IMR-90 (cell line): Measurements from ENCODE around the gene AKAP12. TPM values are rescaled to one million over a fixed set of nuclear protein-coding genes. Genes with fewer than 3 reads are reported as not detected.

Experiments used
- ATAC-seq: fragments of 200-7000 bp; cut with Tn5 transposase; 2 replicates; pipeline ENCODE4 v1.9.1; 2020; ENCODE audit warnings: low read depth, mild to moderate bottlenecking, moderate library complexity
- BruUV-seq: library from RNA; stranded (reverse); fragments of 400-500 nt; replicated peaks from 2 replicates; lab custom pipeline; 2021; lab: Mats Ljungman, UMichigan
- CTCF ChIA-PET: fragments of 300-600 bp; formaldehyde crosslinking; extraction: SDS; loops from one replicate; lab custom pipeline; 2021; ENCODE audit warnings: antibody characterized with exemption; lab: Yijun Ruan, JAX
- POLR2A ChIA-PET: fragments of 300-600 bp; sonication (Branson Sonifier 250); formaldehyde crosslinking; loops from one replicate; lab custom pipeline; 2022; ENCODE audit warnings: antibody characterized with exemption; ENCODE audit not compliant: unreplicated experiment; lab: Charles Lee
- DNase-seq: peaks from one replicate; pipeline ENCODE4 v3.0.0; 2013
- H2AFZ ChIP-seq: replicated peaks from 2 replicates; pipeline ENCODE3; 2013; ENCODE audit warnings: low read length, mild to moderate bottlenecking; ENCODE audit not compliant: poor library complexity
- H2AK5ac ChIP-seq: 2 replicates; pipeline ENCODE4 v1.6.1; 2013; ENCODE audit warnings: low read depth, low read length, inconsistent platforms
- H2AK9ac ChIP-seq: replicated peaks from 2 replicates; pipeline ENCODE3; 2013; ENCODE audit warnings: mild to moderate bottlenecking, low read depth, low read length, moderate library complexity; ENCODE audit not compliant: poor library complexity
- H2BK120ac ChIP-seq: 2 replicates; pipeline ENCODE4 v1.6.1; 2013; ENCODE audit warnings: low read depth, low read length, inconsistent platforms
- H2BK15ac ChIP-seq: 3 replicates; pipeline ENCODE4 v1.6.1; 2013; ENCODE audit warnings: low read depth, low read length, inconsistent platforms
- H2BK20ac ChIP-seq: 2 replicates; pipeline ENCODE4 v1.6.1; 2013; ENCODE audit warnings: low read depth, mild to moderate bottlenecking, inconsistent platforms, low read length, moderate library complexity
- H2BK5ac ChIP-seq: 2 replicates; pipeline ENCODE4 v1.6.1; 2013; ENCODE audit warnings: mild to moderate bottlenecking, low read depth, low read length, inconsistent platforms; ENCODE audit not compliant: poor library complexity, severe bottlenecking
- H3K14ac ChIP-seq: replicated peaks from 2 replicates; pipeline ENCODE4 v1.6.1; 2013; ENCODE audit warnings: low read depth, low read length, inconsistent platforms
- H3K18ac ChIP-seq: 2 replicates; pipeline ENCODE4 v1.6.1; 2013; ENCODE audit warnings: low read depth, low read length, control low read depth
- H3K23ac ChIP-seq: 2 replicates; pipeline ENCODE4 v1.6.1; 2013; ENCODE audit warnings: low read depth, low read length, inconsistent platforms
- H3K27ac ChIP-seq: 2 replicates; pipeline ENCODE4 v1.5.1; 2013; ENCODE audit warnings: mild to moderate bottlenecking, control low read depth, low read length; ENCODE audit not compliant: insufficient read depth
- H3K27me3 ChIP-seq: 2 replicates; pipeline ENCODE4 v1.6.1; 2013; ENCODE audit warnings: low read length; ENCODE audit not compliant: control insufficient read depth, insufficient read depth
- H3K36me3 ChIP-seq: 2 replicates; pipeline ENCODE4 v1.6.1; 2013; ENCODE audit warnings: low read length, mixed read lengths; ENCODE audit not compliant: control insufficient read depth, insufficient read depth
- H3K4ac ChIP-seq: 2 replicates; pipeline ENCODE4 v1.6.1; 2013; ENCODE audit warnings: low read depth, low read length, inconsistent platforms
- H3K4me1 ChIP-seq: 2 replicates; pipeline ENCODE4 v1.6.1; 2013; ENCODE audit warnings: low read length, mixed read lengths; ENCODE audit not compliant: control insufficient read depth, insufficient read depth
- H3K4me2 ChIP-seq: 2 replicates; pipeline ENCODE4 v1.6.1; 2013; ENCODE audit warnings: low read depth, mild to moderate bottlenecking, control low read depth, low read length, moderate library complexity
- H3K4me3 ChIP-seq: 2 replicates; pipeline ENCODE4 v1.5.1; 2013; ENCODE audit warnings: low read depth, mild to moderate bottlenecking, control low read depth, low read length, moderate library complexity; ENCODE audit not compliant: insufficient read depth
- H3K56ac ChIP-seq: 2 replicates; pipeline ENCODE4 v1.6.1; 2013; ENCODE audit warnings: low read length, inconsistent platforms; ENCODE audit not compliant: insufficient read depth; ENCODE audit errors: extremely low read depth
- H3K79me1 ChIP-seq, 2 experiments: 2 replicates each; pipeline ENCODE4 v1.6.1; 2013; ENCODE audit warnings: low read length in 2 of 2, inconsistent platforms in 1 of 2, low read depth in 1 of 2
- H3K9ac ChIP-seq: 2 replicates; pipeline ENCODE4 v1.6.1; 2013; ENCODE audit warnings: low read depth, low read length, control low read depth
- H3K9me1 ChIP-seq: 2 replicates; pipeline ENCODE4 v1.6.1; 2013; ENCODE audit warnings: low read length, inconsistent platforms; ENCODE audit not compliant: insufficient read depth
- H3K9me3 ChIP-seq: 2 replicates; pipeline ENCODE4 v1.6.1; 2013; ENCODE audit warnings: low read length; ENCODE audit not compliant: control insufficient read depth, insufficient read depth
- H4K20me1 ChIP-seq: 2 replicates; pipeline ENCODE4 v1.6.1; 2013; ENCODE audit warnings: low read length, inconsistent platforms; ENCODE audit not compliant: insufficient read depth
- H4K5ac ChIP-seq: 2 replicates; pipeline ENCODE4 v1.6.1; 2013; ENCODE audit warnings: mild to moderate bottlenecking, low read depth, low read length, control low read depth
- H4K8ac ChIP-seq, 2 experiments: 2 replicates each; pipeline ENCODE4 v1.6.1; 2013; ENCODE audit warnings: low read depth in 2 of 2, low read length in 2 of 2, control low read depth in 1 of 2, inconsistent platforms in 1 of 2
- H4K91ac ChIP-seq: 2 replicates; pipeline ENCODE4 v1.6.1; 2013; ENCODE audit warnings: low read depth, low read length, inconsistent platforms; ENCODE audit not compliant: insufficient read depth
- ELK1 ChIP-seq: fragments of 150-350 bp; IDR thresholded peaks from 2 replicates; pipeline ENCODE4 v1.6.1; 2016; ENCODE audit warnings: low read depth, mild to moderate bottlenecking, low read length, moderate library complexity, borderline replicate concordance
- WGBS, 2 experiments: methylation state at CpG; one replicate each; pipeline versions ENCODE4 v1.1.5 to v1.1.7; 2013; ENCODE audit warnings: missing lambda C conversion rate in 2 of 2; ENCODE audit not compliant: insufficient read length in 1 of 2; ENCODE audit errors: extremely low coverage in 2 of 2; 5-methylcytosine and 5-hydroxymethylcytosine counted together
- dilution Hi-C: fragments of 300-500 bp; cut with HindIII; formaldehyde crosslinking; loops from one replicate; pipeline ENCODE4 v1.14.3; 2018; ENCODE audit warnings: low sequenced_read_pairs; ENCODE audit not compliant: unreplicated experiment
- in situ Hi-C: fragments of 300-500 bp; cut with MboI; formaldehyde crosslinking; loops from 3 replicates; pipeline ENCODE4 v1.14.3; 2019; ENCODE audit warnings: low sequenced_read_pairs, inconsistent platforms, mixed read lengths
- intact Hi-C: fragments of 100-400 bp; cut with micrococcal nuclease; formaldehyde crosslinking; loops from 2 replicates; pipeline ENCODE4 v1.10.0; 2022
- polyA plus RNA-seq, 3 experiments: library from polyadenylated mRNA; depleted of rRNA; stranded (reverse); fragments of >200 nt; gene quantifications; 2 replicates each; pipeline ENCODE4 v1.2.3, GENCODE V29; 2012; ENCODE audit warnings: low replicate concordance in 1 of 3
- total RNA-seq: library from RNA; depleted of rRNA; stranded (reverse); fragments of >200 nt; gene quantifications from 2 replicates; pipeline ENCODE4 v1.2.3, GENCODE V29; 2012

The AKAP12 gene
- total and polyA plus RNA-seq, 2 of the 4 experiments (the other 2 are of a cell fraction) = 56.0 to 118 TPM

- in situ Hi-C loops (no loop called here), intact Hi-C loops (no loop called here), dilution Hi-C loops (no loop called here)
- H3K79me1 ChIP-seq = no peaks in the 10 kb centered on the region
- no peak for TF ChIP-seq ELK1
- CTCF ChIA-PET = no interaction called here
- H3K18ac ChIP-seq = no peak overlapping the region
- no peak overlapping the region for H2BK5ac ChIP-seq
- no TSS peak for BruUV-seq
- no peak overlapping the region for H3K4me2 ChIP-seq
- no peaks in the 10 kb centered on the region for H4K20me1 ChIP-seq
- no CpG with 5 or more reads among the region's 11 CpGs for WGBS, 2 experiments
- H2AK9ac ChIP-seq = no peak overlapping the region
- H3K9me3 ChIP-seq = no peaks in the 10 kb centered on the region
- no peak overlapping the region for H3K14ac ChIP-seq
- no peak overlapping the region for H2BK120ac ChIP-seq
- no peak overlapping the region for H2BK15ac ChIP-seq
- H2AFZ ChIP-seq = no peak overlapping the region
- H3K4ac ChIP-seq = no peak overlapping the region
- H3K27ac ChIP-seq = no peak overlapping the region
- H3K36me3 ChIP-seq = no peaks in the 10 kb centered on the region
- no peak overlapping the region for H4K5ac ChIP-seq
- no peak overlapping the region for H4K8ac ChIP-seq
- no peak overlapping the region for H2AK5ac ChIP-seq
- H3K9me1 ChIP-seq = no peaks in the 10 kb centered on the region
- ATAC-seq = no peak
- no peak overlapping the region for H3K56ac ChIP-seq
- no peak for DNase-seq
- no peaks in the 10 kb centered on the region for H3K4me1 ChIP-seq
- H4K91ac ChIP-seq = no peak overlapping the region
- peaks cover 4% of the 10 kb centered on the region; the same call in 1 of the 2 replicates for H3K27me3 ChIP-seq
- H3K4me3 ChIP-seq = no peak overlapping the region
- POLR2A ChIA-PET = no interaction called here
- no peak overlapping the region for H3K9ac ChIP-seq
- no peak overlapping the region for H2BK20ac ChIP-seq
- no peak overlapping the region for H3K23ac ChIP-seq
Observed at GRCh38 chr6:151225919-151226318, 13.8 kb upstream of the AKAP12 start.
